IPS-18c (cell line): ENCODE measurements around the gene AMMECR1.
A peak's percentile ranks its signal among the peaks of the same experiment; 100 is the strongest.
"Not testable (repeated sequence)": the region's sequence is repeated elsewhere in the genome, so short reads cannot be mapped to it uniquely, and the experiment has no call there.

Experiments
- H3K4me3 ChIP-seq: 2 replicates; pipeline ENCODE4 v1.7.0; 2013; ENCODE audit warnings: low read depth, mild to moderate bottlenecking, low read length, moderate library complexity; ENCODE audit not compliant: insufficient read depth
- H3K9me3 ChIP-seq: one replicate; pipeline ENCODE4 v1.6.1; 2013; ENCODE audit warnings: mild to moderate bottlenecking, low read length, moderate library complexity; ENCODE audit not compliant: control insufficient read depth, insufficient read depth

Gene AMMECR1

GRCh38 chrX:110317820-110318663 is at the start of gene AMMECR1:
Gene AMMECR1 (minus strand): TSS chrX:110318085. CDS start chrX:110318071, 14 bp downstream.
- H3K9me3 ChIP-seq: no peaks in the 10 kb centered on the region
- H3K4me3 ChIP-seq: peak within 1 kb of the TSS; percentile 77

- no peaks in the 10 kb centered on the region for H3K9me3 ChIP-seq
These were observed 45.4 kb upstream of the AMMECR1 start for GRCh38 chrX:110363244-110363643.

GRCh38 chrX:110359273-110359672 is 41.4 kb upstream of the AMMECR1 start:
- Histone ChIP-seq H3K4me3 (no peak overlapping the region), H3K9me3 (no peaks in the 10 kb centered on the region)

More at GRCh38 chrX:110363244-110363643, 45.4 kb upstream of the AMMECR1 start:
- H3K4me3 ChIP-seq: no peak overlapping the region

GRCh38 chrX:110358548-110358947 is 40.7 kb upstream of the AMMECR1 start, which contains the start of gene RTL9:
Gene RTL9 (plus strand): TSS chrX:110358848. CDS start chrX:110450618, 91,770 bp downstream.
- no peak within 1 kb of the TSS for H3K4me3 ChIP-seq
- H3K9me3 ChIP-seq: no peaks in the 10 kb centered on the region

- no peak overlapping the region for H3K4me3 ChIP-seq
- no peaks in the 10 kb centered on the region for H3K9me3 ChIP-seq
These were observed 28.8 kb upstream of the AMMECR1 start for GRCh38 chrX:110346681-110347080.

GRCh38 chrX:110341189-110342035 is 23.5 kb upstream of the AMMECR1 start:
- Histone ChIP-seq H3K4me3 (no peak overlapping the region), H3K9me3 (no peaks in the 10 kb centered on the region)

- Histone ChIP-seq H3K4me3 (no peak overlapping the region), H3K9me3 (no peaks in the 10 kb centered on the region)
These were observed 21.1 kb upstream of the AMMECR1 start for GRCh38 chrX:110338935-110339334.

- H3K9me3 ChIP-seq, H3K4me3 ChIP-seq: not testable (repeated sequence)
These were observed 15.6 kb upstream of the AMMECR1 start for GRCh38 chrX:110333458-110333857.

GRCh38 chrX:110331444-110332030 is 13.7 kb upstream of the AMMECR1 start:
- Histone ChIP-seq H3K9me3 (no peaks in the 10 kb centered on the region), H3K4me3 (no peak overlapping the region)

- H3K9me3 ChIP-seq, H3K4me3 ChIP-seq: not testable (repeated sequence)
These were observed 10.7 kb upstream of the AMMECR1 start for GRCh38 chrX:110328613-110329012.

- no peak overlapping the region for H3K4me3 ChIP-seq
- no peaks in the 10 kb centered on the region for H3K9me3 ChIP-seq
These were observed 9.5 kb upstream of the AMMECR1 start for GRCh38 chrX:110327336-110327735.

- Histone ChIP-seq H3K4me3 (no peak overlapping the region), H3K9me3 (no peaks in the 10 kb centered on the region)
These were observed 8.8 kb upstream of the AMMECR1 start for GRCh38 chrX:110326712-110327111.

- no peaks in the 10 kb centered on the region for H3K9me3 ChIP-seq
- no peak overlapping the region for H3K4me3 ChIP-seq
These were observed 4.7 kb upstream of the AMMECR1 start for GRCh38 chrX:110322603-110323002.

GRCh38 chrX:110321670-110322069 is 3.8 kb upstream of the AMMECR1 start:
- Histone ChIP-seq H3K9me3 (no peaks in the 10 kb centered on the region), H3K4me3 (no peak overlapping the region)

- no peak overlapping the region for H3K4me3 ChIP-seq
- H3K9me3 ChIP-seq: no peaks in the 10 kb centered on the region
These were observed 3.2 kb upstream of the AMMECR1 start for GRCh38 chrX:110321081-110321480.

- no peak overlapping the region for H3K4me3 ChIP-seq
- H3K9me3 ChIP-seq: no peaks in the 10 kb centered on the region
These were observed 2.6 kb upstream of the AMMECR1 start for GRCh38 chrX:110320381-110320987.

- Histone ChIP-seq H3K4me3 (peak overlapping the region; percentile 57), H3K9me3 (no peaks in the 10 kb centered on the region)
These were observed 731 bp upstream of the AMMECR1 start for GRCh38 chrX:110318664-110318968.
